Cerebellar nuclear complex (tissue), 1 donor: ENCODE results near the gene LGMN.
"Not testable (repeated sequence)": the region's sequence is repeated elsewhere in the genome, so short reads cannot be mapped to it uniquely, and the experiment has no call there.

Experiments used
- DNase-seq, 2 experiments: peaks; one replicate each; lab custom pipeline; 2025; lab: John Stamatoyannopoulos, UW

Gene LGMN

DNA sequence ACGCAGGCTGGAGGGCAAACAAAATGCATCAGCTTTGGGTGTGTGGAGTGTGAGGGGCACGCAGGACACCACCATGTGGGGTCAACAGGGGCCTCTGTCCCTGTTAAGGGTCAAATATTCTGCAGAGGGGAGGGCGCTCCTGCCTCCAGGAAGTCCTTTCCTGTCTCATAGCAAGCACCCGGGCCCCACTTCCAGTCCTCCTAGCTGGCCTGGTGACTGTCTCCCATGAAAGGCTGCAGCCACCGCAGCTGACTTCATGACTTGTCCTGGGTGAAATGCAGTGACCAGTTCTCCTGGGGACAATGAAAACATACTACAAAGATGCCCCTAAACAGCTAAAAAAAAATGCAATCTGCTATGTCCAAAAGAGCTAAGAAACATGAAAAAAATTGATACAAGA, 53.6 kb downstream of the LGMN start:
- no peak for DNase-seq

DNA sequence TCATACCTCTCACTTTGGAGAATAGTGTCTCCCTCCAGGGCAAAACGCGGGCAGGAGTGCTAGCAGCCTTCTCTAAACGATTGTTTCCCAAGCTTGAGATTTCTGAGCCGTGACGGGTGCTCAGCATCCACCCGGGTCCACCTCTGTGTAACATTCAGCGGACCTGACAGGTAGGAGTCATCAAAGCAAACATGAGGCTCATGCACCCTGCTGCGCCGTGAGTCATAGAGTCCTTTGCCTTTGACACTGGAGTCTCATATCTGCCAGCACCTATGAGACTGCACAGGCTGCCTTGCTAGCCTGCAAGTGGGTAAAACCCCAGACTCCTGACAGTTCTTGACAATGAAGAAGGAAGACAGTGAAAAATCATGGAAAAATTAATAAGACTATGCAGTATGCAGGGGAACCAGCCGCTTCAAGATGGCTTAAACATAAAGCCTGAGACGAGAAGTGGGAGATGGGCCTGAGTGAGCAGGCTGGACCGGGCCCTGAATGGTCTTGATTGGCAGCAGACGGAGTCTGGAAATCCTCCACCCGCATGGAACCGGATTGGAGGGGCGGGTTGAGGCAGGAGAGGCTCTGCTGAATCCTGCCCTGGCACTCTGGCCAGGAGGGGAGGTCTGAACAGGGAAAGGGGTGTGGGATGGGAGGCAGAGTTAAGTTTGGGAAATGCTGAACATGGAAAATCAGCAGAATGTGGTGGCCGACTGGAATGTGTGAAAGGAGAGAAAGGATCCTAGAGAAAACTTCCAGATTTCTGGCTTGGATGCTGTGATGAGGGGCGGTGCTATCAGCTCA, 54.2 kb downstream of the LGMN start:
- no peak for DNase-seq

- no peak for DNase-seq
Measured at GRCh38 chr14:92692822-92693226, 55.6 kb downstream of the LGMN start.

- no peak for DNase-seq
Measured at GRCh38 chr14:92690171-92691011, 58.0 kb downstream of the LGMN start.

- no peak for DNase-seq
Measured at GRCh38 chr14:92688434-92689375, 59.7 kb downstream of the LGMN start.

DNA sequence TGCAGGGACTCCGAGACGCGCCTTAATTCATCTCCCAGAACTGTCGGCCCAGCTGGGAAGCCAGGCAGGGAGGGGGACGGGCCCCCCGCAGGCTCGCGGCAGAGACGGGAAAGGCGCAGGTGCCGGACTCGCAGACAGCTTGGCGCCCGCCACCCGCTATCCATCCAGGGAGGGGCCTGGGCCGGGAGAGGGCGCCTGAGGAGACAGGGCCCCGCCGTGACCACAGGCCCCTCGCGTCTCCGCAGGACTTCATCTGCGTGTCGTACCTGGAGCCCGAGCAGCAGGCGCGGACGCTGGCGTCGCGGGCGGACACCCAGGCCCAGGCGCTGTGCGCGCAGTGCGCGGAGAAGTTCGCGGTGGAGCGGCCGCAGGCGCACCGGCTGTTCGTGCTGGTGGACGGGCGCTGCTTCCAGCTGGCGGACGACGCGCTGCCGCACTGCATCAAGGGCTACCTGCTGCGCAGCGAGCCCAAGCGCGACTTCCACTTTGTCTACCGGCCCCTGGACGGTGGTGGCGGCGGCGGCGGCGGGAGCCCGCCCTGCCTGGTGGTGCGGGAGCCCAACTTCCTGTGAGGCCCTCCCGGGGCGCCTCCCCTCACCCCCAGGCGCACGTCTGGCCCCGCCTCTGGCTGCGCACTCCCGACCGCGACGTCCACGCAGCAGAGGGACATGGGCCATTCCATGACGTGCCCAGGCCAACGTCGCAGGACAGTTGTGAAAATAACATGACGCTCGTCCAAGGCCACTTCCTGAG, 60.6 kb downstream of the LGMN start:
- no peak for DNase-seq

DNA sequence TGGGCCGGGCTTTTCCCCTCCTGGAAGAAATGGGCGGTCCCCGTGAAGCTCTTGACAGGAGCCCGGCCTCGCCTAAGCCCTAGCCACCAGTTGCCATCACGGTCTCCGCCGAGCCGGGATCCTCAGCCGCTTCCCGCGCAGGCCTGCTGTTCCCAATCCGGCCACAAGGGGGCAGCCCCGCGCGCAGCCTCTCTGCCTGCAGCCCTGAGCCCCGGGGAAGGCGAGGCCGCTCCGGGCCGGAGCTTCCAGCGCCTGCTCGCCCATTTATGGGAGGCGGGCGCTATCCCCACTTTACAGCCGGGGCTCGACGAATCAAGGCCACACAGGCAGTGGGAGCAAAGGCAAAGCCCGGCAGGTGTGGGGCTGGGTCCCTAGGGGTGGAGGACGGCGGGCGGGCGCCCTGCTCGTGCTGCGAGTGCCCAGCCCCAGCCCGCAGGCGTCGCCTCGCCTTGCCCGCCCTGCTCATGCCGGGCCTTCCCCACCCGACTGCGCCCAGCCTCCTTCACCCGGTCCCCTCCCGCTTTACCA, 61.5 kb downstream of the LGMN start:
- no peak for DNase-seq

GRCh38 chr14:92686411-92686899, 62.0 kb downstream of the LGMN start:
- DNase-seq: no peak

DNA sequence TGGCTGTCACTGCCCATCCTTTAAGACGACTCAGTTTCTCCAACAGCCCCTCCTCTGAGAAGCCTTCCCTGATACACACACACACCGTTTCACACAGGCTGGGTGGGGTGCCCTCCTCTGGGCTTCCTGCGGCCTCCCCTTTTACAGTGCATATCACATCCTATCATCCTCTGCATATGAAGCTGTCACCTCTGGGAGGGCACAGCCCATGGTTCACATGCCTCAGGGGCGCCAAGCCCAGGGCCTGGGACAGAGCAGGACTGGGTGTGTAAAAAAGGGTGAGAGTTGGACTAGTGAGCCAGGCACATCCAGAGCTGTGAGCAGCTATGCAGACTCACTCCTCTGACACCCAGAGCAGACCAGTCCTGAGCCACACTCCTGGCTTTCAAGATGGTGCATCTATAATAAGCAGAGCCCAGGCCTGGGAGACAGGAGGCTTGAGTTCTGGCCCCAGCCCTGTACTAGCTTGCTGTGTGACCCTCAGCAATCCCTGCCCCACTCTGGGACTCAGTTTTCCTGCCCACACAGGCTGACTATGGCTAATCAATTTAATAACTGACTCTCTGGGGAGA, 62.6 kb downstream of the LGMN start:
- DNase-seq: no peak

DNA sequence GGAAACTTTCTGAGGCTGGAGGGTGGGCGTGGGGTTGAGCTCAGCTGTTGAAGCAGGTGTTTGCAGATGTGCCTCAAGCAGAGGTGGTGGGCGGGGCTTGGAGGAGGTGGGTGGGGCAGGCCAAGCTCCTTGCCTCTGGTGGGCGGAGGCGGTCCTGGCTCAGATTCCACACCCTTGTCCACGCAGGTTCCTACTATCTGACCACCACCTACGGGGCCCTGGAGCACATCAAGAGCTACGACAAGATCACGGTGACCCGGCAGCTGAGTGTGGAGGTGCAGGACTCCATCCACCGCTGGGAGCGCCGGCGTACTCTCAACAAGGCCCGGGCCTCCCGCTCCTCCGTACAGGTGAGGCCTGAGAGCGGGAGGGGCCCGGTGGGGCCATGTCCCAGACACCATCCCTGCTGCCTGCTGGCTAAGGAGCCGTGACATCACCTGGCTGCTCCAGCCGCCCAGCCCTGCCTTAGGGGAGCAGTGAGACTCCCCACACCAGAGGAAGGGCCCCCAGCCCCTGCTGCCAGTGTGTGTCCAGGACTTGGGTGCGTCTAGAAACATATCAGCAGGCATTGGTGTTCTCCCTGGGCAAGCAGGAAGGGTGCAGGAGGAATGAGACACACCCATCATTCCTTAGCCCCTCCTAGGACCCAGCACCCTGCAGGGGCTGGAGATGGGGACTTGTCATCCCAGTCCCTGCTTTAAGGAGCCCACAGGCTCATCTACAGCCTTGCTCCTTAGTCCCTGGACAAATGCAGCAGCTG, 63.4 kb downstream of the LGMN start:
- DNase-seq: no peak

GRCh38 chr14:92683041-92683440, 65.4 kb downstream of the LGMN start:
- DNase-seq: no peak

GRCh38 chr14:92680781-92681650, 67.4 kb downstream of the LGMN start:
- no peak for DNase-seq

DNA sequence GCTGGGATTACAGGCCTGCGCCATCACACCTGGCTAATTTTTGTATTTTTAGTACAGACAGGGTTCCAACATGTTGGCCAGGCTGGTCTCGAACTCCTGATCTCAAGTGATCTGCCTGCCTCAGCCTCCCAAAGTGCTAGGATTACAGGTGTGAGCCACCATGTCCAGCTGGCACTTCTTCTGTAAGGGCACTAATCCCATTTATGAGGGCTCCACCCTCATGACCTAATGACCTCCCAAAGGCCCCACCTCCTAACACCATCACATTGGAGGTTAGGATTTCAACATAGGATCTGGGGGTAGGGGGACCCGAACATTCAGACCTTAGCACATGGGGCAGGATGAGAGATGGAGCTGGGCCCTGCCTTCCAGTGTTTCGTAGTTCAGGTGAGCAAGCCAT, 68.1 kb downstream of the LGMN start:
- DNase-seq: not testable (repeated sequence)

DNA sequence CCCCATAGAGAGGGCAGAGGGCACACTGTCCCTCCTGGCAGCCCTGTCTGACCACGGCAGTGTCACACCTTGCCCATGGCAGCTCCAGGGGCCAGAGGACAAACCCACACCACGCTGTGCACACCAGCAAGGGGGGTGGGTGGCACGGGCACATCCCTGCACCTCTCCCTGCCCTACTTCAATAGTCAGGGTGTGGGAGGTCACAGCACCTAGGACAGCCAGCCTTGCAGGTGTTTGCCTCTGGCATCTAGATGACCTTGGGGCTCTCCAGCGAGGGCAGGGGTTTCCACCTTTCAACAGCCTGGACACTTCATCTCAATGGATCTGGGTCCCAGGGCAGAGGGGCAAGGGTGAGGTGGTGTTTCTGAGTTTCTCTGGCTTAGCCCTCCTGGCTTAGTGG, 69.2 kb downstream of the LGMN start:
- no peak for DNase-seq

DNA sequence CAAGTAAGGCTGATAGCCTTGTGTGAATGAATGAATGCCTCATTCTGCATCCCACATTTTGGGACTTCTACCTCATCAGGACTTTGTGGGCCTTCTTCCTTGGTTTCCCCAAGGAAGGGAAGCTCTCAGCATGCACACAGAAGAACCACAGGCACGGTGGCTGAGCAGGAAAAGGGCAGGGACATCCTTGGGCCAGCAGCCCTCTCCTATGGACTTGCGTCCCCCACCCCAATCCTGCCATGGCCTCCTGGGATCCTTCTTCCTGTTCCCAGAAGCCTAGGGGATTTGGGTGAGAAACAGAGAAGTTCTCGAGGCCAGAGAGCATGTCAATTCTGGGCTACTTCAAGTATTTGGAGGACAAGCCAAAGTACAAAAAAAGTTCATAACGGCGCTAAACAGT, 69.7 kb downstream of the LGMN start:
- no peak for DNase-seq

GRCh38 chr14:92677955-92678354, 70.5 kb downstream of the LGMN start:
- DNase-seq: no peak

DNA sequence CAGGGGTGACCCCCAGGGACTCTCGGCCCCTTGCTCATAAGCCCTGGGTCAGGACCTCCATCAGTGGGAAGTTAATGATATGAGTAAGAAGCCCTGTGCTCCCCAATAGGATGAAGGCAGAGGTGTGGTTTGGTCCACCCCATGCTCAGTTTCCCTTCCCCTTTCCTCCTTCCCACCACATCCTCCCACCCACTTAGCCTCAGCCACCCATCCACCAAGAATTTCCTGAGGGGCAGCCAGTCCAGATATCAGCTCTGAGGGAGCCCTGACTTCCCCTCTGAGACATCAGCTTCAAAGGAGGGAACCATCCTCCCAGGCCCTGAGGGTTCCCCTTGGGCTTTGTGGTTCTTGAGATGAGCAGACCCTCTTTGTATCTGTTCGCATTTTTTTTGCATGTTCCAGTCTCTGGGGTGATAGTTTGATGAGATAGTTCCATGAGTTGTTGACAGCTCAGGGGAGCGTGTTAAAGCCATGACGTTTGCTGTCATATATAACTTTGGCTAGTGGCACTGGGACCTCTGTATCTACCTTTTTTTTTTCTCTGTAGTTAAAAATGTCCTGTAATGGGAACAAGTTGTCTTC, 71.2 kb downstream of the LGMN start:
- DNase-seq: no peak

GRCh38 chr14:92676403-92677086, 71.9 kb downstream of the LGMN start:
- no peak for DNase-seq
